HG03520 (cell line): ENCODE results near the gene PGAP6.
"Not testable (repeated sequence)": the region's sequence is repeated elsewhere in the genome, so short reads cannot be mapped to it uniquely, and the experiment has no call there.

Experiments
- ATAC-seq: cut with Tn5 transposase; IDR thresholded peaks from one replicate; pipeline ENCODE4 v1.9.1; 2021; ENCODE audit warnings: mild to moderate bottlenecking, moderate library complexity; ENCODE audit not compliant: unreplicated experiment

The PGAP6 gene

DNA sequence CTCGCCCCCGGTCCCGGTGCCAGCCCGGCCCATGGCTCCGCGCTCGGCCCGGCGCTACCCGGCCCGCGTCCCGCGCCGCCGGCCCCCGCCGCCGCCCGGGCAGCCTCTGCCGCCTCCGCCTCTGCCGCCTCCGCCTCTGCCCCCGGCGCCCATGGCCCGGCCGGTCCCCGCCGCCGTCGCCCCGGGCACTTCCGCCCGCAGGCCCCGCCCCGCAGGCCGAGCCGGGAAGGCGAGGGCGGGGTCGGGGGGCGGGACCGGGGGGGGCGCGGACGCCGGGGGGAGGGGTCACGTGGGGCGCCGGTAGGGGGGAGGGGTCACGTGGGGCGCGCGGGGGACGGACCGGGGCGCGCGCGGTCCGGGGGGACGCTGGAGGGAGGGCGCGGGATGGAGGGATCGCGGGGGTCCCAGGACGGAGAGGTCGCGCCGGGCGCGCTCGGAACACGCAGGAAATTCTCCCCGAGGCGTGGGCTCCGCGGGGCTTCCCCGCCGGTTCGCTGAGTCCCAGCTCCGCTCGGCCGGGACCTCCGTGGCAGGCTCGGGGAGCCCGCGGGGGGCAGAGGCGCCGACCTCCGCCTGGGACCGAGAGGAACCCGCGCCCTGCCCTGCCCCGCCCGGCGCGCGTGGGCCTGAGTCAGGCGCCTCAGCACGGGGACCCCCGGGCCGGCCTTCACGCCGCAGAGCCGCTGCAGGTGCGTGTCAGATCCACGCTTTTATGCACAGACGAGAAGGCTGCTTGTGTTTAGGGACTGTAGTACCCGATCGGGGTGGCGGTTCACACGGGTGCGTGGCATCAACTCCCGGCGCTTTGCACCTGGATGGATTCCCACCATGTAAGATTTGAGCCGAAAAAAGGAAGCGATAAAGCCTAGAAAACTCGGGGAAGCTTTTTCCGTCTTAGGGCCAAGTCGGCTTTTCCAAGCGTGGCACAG lies at the start of gene PGAP6:
Gene PGAP6, minus strand, starts transcription at position 190 of the 929 bp plus-strand sequence. Its CDS starts 157 bp downstream, at position 33.
- ATAC-seq, result no peak

GRCh38 chr16:430904-431303 lies 49.1 kb upstream of the PGAP6 start:
- ATAC-seq, result no peak

DNA sequence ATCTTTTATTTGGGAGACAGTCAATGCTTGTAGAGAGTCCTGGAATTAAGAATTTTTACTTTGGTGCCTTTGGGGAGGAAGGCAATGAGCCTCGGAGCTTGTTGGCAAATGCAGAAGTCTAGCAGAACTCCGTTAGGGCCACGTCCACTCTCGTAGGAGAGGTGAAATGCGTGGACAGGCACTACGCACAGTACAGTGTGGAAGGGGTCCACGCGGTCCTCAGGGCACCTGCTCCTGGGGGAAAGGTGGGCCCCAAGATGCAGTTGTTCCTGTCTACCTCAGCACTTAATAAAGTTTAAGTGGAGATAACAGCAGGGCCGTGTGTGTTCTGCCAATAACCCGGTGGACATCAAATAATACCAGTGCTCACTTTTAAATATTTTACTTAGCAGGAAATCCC lies 45.5 kb upstream of the PGAP6 start:
- ATAC-seq, result no peak

DNA sequence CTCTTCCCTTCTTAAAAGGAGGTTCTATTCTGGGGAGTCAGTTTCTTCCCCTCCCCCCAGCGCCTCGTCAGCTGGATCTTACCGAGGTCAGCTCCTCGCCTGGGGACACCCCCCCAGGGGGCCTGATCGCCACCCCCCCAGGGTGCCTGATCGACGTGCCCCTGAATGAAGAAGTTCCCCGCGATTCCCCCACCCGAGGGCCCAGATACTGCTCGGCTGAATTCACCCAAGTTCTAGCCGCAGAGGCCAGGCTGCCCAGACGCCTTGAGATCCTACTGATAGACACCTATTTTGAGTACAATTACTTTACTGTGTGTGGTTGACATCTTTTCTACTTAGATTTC lies 45.1 kb upstream of the PGAP6 start:
- ATAC-seq, result no peak

GRCh38 chr16:426115-426905 lies 44.5 kb upstream of the PGAP6 start:
- peak; percentile 31 for ATAC-seq

- peak; percentile 29 for ATAC-seq
These were observed 43.9 kb upstream of the PGAP6 start for GRCh38 chr16:425740-426114.

- ATAC-seq, result peak; percentile 66
These were observed 43.4 kb upstream of the PGAP6 start, which contains the start of gene RAB11FIP3 for GRCh38 chr16:425082-425718. RAB11FIP3 (plus strand) TSS chr16:425649; CDS start chr16:426007, 358 bp downstream.

- ATAC-seq, result no peak
These were observed 42.9 kb upstream of the PGAP6 start for GRCh38 chr16:424623-425081.

GRCh38 chr16:424033-424622 lies 42.4 kb upstream of the PGAP6 start:
- no peak for ATAC-seq

DNA sequence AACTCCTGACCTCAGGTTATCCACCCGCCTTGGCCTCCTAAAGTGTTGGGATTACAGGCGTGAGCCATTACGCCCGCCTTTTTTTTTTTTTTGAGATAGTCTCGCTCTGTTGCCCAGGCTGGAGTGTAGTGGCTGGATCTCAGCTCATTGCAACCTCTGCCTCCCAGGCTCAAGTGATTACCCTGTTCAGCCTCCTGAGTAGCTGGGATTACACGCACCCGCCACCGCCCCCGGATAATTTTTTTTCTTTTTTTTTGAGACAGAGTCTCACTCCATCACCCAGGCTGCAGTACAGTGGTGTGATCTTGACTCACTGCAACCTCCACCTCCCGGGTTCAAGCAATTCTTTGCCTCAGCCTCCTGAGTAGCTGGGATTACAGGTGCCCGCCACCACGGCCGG lies 40.4 kb upstream of the PGAP6 start:
- ATAC-seq, result not testable (repeated sequence)

GRCh38 chr16:415170-415498 lies 33.4 kb upstream of the PGAP6 start:
- not testable (repeated sequence) for ATAC-seq

- ATAC-seq, result no peak
These were observed 32.8 kb upstream of the PGAP6 start for GRCh38 chr16:414395-415169.

GRCh38 chr16:411576-412265 lies 29.9 kb upstream of the PGAP6 start:
- no peak for ATAC-seq

DNA sequence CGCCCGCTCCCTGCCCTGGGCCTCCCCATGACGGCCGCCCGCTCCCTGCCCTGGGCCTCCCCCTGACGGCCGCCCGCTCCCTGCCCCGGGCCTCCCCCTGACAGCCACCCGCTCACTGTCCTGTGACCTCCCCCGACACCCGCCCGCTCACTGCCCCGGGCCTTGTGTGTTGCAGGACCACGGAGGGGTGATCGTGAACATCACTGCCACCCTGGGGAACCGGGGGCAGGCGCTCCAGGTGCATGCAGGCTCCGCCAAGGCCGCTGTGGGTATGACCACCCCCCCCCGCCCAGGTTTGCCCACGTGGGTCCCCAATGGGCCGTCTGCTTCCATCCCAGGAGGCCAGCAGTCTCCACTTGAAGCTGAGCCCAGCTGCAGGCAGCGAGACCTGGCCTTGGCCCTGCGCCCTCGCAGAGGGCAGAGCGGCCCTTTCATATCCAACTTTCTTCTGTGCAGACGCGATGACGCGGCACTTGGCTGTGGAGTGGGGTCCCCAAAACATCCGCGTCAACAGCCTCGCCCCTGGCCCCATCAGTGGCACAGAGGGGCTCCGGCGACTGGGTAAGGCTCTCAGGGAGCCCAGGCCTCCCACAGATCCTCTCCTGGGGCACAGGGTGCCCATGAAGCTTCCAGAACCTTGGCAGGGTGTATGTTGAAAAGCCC lies 28.9 kb upstream of the PGAP6 start:
- ATAC-seq, result no peak

GRCh38 chr16:407253-407652 lies 25.5 kb upstream of the PGAP6 start:
- ATAC-seq, result no peak

DNA sequence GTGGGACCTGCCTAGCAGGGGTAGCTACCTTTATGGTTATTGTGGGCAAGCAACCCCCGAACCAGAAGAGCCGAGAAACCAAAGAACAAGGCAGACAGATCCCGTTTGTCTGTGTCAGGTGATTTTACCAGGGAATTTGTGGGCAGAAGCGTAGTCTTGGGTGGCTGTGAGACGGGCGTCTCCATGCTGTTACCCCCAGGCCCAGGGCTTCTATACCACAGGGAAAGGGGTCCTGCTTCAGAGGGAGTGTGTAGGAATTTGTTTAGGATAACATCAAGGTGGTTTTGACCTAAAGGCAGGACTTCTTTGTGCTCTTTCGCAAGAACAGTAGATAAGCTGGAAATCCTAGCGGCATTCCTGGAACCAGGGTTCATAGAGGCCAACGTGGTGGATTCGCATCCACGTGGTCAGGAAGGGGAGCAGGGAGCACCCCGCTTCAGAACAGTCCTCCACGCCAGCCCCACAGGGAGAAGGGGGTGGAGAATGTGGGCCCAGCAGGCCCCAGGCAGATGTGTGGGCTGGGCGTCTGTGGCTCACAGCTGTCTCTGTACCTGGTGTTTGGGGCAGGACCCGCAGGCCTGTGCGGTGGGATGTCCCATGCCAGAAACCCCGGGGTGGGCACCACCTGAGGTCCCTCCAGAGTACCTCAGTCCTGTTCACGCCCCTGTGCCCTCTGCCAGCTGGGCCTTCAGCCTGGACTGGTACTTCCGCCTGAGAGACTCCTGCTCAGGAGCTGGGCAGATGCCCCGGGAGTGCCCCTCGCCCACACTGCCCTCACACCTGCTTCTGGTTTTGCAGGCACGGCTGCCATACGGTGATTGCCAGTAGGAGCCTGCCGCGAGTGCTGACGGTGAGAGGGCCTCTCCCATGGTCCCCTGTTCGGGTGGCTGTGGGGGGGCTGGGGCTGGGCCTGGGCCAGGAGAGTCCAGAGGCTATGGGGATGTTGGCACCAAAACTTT lies 24.0 kb upstream of the PGAP6 start:
- ATAC-seq, result no peak

- no peak for ATAC-seq
These were observed 23.3 kb upstream of the PGAP6 start for GRCh38 chr16:404971-405486.
